GM21423 (cell line): ENCODE data around the gene AMBP.

Source experiments
- ATAC-seq: cut with Tn5 transposase; IDR thresholded peaks from one replicate; pipeline ENCODE4 v1.9.1; 2021; ENCODE audit warnings: mild to moderate bottlenecking, moderate library complexity; ENCODE audit not compliant: unreplicated experiment

AMBP gene

DNA sequence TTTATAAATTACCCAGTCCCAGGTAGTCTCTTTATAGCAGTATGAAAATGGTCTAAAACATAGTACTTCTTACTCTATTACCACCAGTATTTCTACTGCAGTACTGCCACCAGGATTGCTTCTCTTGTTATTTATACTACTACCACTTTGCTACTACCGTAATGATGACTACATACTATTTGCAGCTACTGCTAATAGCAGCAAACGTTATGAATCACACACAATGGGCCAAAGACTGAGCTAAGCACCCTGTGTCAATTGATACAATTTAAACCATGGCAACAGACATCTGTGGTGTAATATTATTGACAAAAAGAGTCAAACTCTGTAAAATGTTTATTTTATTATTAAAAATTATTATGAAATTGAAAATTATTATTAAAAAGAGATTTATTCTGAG is 36.3 kb upstream of the AMBP start:
- no peak for ATAC-seq

DNA sequence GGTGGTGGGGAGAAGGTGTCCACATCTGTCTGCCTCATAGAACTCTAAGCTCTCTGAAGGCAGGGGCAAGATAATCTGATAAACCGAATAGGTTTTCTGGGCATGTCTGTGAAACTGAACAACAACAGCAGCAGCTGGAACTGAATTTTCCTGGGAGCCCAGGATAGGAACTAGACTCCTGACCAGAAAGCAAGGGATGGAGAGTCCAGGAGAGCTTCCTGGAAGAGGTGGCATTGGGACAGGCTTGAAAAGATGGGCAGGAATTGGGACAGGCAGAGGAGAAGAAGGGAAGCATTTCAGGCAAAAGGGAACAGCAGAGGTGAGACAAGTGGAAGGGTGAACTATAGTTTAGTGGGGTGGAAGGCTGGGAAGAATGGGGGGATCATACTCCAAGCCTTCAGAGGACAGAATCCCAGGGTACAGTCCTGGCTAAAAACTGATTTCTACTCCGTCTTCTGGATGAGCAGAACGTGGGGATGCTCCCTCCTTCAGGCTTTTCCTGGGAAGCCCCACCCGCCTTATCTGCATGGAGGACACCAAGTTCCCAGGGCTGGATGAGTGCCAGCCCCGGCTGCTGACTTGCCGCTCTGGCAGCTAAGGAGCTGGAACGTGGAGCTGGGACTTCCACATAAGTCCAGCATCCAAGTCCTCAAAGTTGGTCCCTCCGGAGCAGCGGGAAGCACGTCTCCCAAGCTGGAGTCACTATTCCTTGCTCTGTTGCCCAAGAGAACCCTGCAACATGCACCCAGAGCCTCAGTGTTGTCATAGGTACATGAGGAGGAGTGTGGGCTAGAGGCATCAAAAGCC is 34.9 kb upstream of the AMBP start:
- no peak for ATAC-seq

DNA sequence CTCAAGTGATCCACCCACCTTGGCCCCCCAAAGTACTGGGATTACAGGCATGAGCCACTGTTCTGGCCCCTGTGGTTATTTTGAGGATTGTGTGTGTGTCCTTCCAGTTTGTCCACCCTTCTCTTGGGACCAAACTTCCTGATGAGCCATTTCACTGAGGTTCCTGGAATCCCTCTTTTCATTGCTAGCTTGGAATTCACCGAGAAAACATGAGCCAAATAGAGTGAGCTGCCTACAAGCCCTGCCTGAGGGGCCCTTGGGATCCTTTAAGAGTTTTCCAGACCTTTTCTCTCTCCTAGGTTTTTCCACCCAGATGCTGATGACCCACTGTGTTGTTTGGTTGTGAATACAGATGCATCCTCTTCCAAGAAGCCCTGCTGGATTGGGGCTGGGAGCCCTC is 34.2 kb upstream of the AMBP start:
- ATAC-seq: no peak

DNA sequence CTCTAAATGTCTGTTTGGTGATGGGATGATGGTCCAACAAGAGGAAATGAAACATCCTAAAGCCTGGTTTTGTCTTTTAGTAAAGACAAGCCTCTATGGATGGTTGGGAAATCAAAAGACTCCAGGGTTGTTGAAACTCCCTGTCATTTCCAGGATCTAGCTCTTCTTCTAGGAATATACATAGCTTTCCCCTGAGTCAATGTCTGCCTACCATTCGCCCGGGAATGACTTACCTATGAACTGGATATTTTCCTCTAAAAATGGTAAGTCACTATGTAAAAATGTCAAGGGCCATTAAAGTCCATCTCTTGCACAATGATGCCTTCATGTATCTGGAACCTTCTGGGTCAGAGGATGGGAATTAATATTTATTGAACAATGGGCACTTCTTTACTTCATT is 32.1 kb upstream of the AMBP start:
- ATAC-seq: no peak

DNA sequence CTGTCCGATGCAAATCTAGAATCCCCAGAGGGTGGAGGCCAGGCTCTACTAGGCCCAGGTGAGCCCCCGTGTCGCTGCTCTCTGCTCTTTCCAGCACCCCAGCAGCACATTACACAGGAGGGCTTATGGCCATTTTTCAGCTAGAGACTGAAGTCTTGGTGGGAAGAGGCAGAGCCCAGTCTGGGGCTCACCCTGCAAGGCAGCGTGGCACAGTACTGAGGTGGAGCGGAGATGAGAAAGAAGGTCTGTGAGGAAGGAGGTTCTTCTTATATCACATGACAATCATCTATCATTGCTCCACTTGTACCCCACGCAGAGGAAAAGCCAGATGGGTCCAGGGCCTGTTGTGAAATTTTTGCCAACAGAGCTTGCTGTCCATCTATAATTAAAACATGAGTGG is 31.0 kb upstream of the AMBP start:
- no peak for ATAC-seq

DNA sequence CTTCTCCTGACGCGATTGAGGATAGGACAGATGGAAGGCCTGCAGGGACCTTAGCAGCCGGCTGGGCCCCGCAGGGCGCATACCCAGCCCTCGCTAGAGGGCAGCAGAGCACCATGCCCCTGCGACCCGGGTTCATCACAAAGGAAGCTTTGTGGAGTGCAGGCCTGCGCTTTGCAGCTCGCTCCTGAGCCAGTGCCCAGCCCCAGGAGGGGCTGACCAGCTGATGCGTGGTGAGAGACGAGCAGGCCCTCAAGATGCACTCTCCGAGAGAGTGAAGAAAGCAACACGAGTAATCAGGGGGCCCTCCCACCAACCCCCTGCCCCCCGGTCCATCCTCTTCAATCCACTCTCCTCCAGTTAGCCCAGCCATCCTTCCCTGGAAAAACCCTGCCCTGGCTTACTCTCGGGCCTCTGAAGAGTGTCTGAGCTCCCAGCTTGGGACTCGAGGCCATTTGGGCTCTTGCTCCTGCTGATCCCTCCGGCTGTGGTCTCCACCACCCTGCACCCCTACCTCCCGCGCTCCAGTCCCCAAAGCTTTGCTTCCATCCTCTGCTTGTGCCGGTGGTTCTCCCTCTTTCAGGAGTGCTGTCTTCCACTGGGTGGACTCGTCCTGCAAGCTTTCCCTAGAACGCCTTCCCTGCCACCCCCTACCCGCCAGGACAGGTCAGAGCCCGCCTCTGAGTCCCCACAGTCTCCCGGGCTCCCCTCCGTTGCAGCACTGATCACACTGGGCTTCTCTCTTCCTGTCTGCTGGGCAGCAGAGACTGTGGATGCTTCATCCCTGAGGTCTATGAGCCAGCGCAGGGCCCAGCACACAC is 30.1 kb upstream of the AMBP start:
- no peak for ATAC-seq

DNA sequence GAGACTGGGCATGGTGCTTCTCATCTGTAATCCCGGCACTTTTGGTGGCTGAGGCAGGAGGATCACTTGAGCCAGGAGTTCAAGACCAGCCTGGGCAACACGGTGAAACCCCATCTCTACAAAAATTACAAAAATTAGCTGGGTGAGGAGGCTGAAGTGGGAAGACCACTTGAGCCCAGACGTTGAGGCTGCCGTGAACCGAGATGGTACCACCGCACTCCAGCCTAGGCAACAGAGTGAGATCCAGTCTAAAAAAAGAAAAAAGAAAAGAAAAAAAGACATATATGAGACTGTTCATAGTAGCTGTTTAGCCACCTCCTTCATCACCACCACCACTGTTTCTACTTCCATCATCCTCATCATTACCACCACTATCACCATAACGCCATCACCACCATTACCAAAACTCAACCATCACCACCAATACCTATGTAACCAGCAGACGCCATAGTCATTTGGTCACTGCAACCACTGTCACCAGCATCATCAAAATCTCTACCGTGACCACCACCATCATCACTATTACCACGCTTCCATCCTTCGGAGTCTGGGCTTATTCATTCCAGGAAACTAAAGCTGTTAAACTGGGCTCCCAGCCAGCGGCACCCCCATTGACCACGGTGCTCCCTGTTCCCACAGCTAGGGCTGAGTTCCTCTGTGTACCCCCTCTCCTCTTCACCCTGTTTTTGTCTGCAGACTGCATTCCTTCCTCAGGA is 29.3 kb upstream of the AMBP start:
- ATAC-seq: no peak

DNA sequence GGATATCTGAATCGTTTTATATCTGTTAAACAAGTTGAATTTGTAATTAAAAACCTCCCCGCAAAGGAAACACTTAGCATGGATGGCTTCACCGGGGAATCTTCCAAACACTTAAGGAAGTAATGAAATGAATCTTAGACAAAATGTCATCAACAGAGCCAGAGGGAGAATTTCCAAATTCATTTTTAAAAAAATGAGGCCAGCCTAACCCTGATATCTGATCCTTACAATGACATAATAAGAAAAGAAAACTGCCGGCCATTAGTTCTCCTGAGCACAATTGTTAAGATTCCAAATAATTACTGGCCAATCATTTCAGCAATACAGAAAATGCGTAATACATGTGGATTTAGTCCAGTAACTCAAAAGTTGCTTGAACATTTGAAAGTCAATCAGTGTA is 27.1 kb upstream of the AMBP start:
- ATAC-seq: no peak

DNA sequence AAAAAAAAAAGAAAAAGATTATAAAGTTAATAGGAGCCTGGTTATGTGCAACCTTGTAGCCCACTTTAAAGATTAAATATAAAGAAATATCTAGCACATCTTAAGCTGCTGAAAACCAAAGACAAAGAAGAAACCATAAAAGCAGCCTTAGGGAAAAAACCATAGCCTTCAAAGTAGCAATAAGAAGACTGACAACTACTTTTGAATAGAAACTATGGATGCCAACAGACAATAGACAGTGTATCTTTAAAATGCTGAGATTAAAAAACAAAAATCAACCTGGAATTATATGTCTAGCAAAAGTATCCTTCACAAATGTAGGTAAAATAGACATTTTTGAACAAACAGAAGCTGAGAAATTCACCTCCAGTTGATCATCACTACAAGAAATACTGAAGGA is 24.4 kb upstream of the AMBP start:
- no peak for ATAC-seq

DNA sequence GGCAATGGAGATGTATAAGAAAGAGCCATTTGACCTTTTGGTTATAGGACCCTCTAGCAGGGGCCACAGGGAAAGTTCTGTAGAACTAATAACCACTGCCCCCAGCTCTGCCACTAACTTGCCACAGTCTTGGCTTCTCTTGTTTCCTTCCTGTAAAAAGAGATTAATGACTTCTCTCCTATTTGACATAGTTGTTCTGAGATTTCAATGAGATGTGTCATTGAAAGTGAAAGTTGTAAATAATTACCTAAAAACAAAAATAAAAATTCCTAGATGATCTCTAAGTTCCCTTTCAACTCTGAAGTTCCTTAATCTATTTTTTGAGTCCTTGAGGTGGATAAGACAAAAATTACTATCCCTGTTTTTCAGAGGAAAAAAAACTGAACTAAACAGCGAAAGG is 22.4 kb upstream of the AMBP start:
- no peak for ATAC-seq

DNA sequence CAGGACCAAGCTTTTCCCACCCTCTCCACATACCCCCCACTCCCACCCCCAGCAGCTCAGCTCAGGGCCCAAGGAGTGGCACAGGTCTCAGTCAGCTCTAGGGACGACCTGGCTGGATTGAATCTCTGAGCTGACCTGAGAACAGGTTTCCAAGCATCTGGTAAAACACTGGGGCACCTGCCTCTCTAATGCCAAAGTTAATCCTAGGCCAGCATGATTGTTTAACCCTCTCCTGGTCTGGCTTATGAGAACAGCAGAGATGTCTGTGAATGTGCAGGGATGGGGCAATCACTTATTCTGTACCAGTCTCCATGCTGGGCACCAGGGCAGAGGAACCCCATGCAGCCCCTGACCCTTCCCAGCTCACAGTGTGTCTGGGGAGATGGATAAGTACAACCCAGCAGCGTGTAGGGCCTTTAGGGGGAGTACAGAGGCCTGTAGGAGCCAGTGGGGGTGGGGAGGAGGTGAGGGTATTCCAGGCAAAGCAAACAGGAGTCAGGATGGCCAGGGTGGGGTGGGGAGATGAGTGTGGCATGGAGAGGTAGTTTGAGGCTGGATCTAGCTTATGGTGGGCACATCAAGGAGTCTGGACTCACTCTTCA is 21.7 kb upstream of the AMBP start:
- ATAC-seq: no peak

DNA sequence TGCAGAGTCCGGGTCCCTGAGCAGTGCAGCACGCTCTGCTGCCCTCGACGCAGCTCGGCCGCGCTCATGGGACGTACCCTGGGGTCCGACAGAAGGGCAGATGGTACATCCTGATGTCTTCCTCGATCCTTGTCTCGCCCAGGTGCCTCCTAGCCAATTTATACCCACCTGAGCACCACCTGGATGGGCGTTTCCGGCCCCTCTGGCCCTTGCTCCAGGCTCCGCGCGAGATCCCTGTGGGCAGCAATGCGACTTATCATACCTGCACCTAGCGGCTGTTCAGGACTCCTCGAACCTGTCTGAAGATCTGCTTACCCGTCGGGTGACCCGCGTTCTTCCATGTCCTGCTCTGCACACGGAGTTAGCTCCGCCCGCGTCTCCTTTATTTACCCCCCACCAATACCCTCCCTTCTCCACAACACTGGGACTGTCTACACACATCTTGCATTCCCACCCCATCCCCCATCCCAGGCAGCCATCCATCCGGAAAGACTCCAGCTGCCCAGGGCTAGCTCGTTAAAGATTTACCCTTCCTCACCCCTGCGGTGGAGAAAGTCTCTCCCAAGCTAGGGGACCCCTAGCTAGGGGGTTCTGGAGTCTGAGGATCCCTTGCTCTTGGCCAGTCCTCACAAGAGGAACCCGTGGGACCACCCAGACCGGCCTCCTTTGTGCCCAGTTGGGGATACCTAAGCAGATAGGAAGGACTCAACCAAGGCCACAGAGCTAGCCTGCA is 21.0 kb upstream of the AMBP start, which contains the start of gene KIF12:
Gene KIF12 (minus strand): TSS at position 357 of the 733 bp plus-strand sequence. CDS start 16 bp downstream, at position 341.
- no peak for ATAC-seq

DNA sequence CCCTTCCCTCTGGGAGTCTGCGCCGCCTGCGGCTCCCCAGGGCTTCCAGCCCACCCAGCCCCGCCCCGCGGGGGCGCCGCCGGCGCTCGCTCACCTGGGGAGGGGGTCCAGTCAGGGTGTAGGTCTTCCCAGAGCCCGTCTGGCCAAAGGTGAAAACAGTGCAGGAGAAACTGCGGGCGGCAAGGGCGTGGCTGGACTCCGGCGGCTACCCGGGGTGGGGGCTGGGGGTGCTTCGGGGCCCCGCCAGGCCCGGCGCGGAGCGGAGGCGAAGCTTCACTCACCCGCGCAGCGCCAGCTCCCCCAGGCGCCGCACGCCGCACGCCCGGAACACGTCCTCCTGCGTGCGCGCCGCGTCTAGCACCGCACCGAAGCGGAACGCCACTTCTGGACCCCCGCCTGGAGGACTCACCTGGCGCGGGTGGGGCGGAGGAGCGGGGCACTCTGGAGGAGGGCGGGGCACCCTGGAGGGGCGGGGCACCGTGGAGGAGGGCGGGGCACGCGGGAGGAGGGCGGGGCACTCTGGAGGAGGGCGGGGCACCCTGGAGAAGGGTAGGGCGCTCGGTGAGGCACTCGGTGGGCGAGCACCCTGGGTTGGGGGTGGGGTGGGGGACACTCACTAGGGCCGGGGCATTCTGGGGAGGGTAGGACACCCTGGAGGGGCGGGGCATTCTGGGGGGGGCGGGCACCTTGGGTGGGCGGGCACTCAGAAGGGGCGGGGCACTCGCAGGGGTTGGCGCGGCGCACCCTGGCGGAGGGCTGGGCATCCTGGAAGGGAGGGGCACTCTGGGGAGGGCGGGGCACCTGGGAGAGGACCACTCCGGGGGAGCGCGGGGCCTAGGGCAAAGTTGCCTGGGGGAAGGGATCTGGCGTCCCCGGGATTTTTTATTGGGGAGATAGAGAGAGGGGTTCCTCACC is 20.2 kb upstream of the AMBP start:
- ATAC-seq: no peak

DNA sequence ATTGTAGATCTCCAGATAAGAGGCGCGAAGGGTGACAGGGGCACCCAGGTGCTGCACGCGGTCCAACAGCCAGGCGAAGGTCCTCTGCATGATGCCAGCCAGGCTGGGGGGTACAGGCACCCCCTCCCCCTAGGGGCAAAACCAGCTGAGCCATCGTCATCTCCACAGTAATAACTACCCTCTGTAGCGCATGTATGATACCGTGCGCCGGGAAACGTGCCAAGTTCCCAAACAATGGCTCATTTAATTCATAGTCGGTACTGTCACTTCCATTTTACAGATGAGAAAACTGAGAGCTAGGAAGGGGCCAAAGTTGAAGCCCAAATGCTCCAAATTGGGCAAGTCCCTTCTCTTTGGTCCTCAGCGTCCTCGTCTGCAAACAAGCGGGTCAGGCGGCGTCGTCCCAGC is 19.5 kb upstream of the AMBP start:
- ATAC-seq: no peak

DNA sequence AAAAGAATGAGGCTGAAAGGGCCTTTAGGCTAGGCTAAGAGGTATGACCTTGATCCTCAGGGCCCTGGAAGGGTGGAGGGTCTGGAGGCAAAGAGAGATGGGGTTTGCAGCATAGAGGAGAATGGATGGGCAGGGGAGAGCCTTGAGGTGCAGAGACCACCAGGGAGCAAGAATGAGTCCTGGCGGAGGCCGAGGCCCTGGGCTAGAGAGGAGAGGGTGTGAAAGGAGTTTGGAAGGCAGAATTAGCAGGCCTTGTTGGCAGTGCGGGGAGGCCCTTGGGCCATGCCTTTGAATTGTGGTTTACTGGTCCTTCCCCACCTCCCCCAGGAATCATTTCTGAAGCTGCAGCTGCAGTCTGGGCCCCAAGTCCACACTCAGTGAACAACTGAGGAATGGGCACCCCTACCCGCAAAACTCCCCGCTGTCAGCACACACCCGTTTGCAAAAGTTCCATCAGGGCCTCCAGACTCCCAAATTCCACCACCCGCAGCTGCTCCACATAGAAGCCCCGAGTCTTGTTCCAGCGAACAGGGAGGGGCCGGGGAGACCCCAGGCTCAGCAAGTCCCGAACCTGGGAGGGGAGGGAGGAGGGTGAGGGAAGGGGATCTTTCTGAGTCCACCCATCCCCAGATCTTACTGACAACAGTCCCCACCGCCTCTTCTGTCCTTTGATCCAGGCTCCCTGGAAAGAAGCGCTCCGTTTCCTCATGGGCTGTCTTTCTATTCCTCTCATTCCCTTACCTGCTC is 18.9 kb upstream of the AMBP start:
- ATAC-seq: no peak

DNA sequence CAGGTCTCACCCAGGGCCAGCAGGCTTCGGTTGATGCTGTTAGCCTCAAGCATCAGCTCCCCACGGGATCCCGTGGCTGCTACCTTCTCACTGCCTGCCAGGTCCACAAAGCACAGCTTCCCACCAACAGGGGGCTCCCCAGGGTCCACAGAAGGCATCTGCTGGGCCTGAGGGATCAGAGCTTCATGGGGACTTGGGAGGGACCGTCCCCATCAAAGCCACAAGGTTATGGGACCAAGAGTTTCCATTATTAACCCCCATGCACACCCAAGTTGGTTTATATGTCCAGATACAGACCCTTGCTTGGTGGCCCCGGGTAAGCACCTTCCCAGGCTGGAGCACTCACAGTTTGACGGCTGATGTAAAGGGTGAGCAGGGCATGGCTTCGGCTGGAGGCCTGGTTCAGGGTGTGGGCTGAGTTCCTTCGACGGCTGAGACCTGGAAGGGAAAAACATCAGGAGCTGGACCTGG is 18.0 kb upstream of the AMBP start:
- no peak for ATAC-seq

DNA sequence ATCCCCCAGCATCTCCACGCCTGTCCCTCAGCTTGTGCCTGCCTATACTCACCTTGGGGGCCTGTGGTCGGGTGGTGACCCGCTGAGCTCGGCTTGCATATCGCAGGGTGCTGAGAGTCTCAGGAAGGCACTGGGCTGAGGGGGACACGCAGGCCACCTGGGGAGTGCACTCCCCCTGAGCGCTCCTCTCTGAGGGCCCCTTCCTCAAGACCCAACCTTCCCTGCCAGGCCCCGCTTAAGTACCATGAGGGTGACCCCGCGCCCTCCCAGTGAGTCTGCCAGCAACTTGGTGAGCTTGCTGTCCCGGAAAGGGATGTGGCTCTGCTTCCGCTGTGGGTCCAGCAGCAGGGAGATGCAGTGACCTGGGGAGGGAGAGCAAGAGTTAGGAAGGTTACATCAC is 16.9 kb upstream of the AMBP start:
- ATAC-seq: no peak

DNA sequence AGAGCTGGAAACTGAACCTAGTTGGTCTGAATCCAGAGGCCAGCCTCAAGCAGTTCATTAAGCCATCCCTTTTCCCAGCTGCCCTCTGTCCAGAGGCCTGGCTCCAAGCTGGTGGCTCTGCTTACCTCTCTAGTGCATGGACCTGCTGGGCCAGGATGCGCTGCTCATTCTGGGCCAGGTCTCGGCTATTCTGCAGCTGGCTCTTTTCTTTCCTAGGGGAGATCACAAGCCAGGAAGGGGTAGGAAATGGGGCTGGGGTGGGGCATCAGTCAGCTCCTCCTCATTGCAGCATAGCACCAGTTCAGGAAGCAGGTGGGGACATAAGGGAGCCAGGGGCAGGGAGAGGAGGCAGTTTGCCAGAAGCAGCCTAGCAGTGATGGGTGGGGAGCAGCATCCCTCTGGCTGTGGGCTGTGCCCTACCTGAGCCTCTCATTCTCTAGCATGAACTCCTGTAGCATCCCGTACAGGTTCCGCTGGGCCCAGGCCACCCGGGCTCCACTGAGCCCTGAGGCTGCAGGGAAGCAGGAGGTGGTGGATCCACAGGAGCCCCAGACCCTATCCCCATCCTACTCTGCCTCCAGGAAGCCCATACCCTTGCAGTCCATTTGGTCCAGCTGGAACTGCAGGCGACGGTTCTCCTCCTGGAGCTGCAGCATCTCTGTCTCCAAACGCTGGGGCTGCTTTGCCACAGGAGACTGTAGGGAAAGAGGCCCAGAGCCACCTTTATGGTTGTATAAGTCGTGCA is 15.8 kb upstream of the AMBP start:
- no peak for ATAC-seq
